COR-L47 (cell line): ENCODE measurements around the gene RALY.
A peak's percentile ranks its signal among the peaks of the same experiment; 100 is the strongest.
"Not testable (repeated sequence)": the region's sequence is repeated elsewhere in the genome, so short reads cannot be mapped to it uniquely, and the experiment has no call there.

Source experiments
- DNase-seq: peaks from one replicate; lab custom pipeline; 2025; lab: John Stamatoyannopoulos, UW

Gene RALY

GRCh38 chr20:34016736-34017135 lies 23.0 kb downstream of the RALY start:
- DNase-seq, result no peak

DNA sequence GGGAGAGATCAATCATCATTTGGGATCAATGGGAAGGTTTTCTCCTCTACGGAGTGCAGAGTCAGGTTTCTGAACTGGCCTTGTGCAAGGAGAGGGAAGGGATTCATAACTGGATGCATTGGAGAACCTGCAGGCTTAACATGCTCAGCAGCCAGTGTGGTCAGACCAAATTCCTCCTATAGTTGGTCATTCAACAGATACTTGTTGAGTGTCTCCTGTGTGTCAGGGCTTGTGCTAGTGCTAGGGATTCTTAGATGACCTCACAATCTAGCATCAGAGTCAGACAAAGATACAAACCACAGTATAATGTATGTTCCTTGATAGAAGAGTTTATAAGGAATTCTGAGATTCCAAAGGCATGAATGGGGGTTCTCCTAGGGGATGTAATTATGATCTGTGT lies 23.9 kb downstream of the RALY start:
- DNase-seq, result no peak

- no peak for DNase-seq
Observed at GRCh38 chr20:34018166-34018565, 24.5 kb downstream of the RALY start.

- no peak for DNase-seq
Observed at GRCh38 chr20:34022151-34022838, 28.6 kb downstream of the RALY start.

DNA sequence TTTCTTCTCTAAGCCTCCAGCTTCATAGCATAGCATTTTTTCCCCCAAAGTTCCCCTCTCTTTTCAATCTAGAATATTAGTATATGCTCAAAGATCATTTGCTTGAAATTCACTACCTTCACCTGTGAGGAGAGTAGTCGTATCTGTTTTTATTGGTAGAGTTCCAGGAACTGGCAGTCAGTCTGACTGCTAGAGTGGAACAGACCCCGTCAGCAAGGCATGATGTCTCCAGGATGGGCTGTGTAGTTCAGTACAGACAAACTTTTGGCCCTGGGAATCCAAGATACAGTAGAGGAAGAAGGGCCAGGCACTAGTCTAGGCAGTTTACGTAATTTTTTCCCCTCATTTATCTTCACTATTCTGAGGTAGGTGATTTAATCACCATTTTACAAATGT lies 29.1 kb downstream of the RALY start:
- DNase-seq, result no peak

- DNase-seq, result peak; percentile 34
Observed at GRCh38 chr20:34023937-34024722, 30.4 kb downstream of the RALY start.

GRCh38 chr20:34024723-34025351 lies 31.1 kb downstream of the RALY start:
- no peak for DNase-seq

- not testable (repeated sequence) for DNase-seq
Observed at GRCh38 chr20:34028013-34028412, 34.3 kb downstream of the RALY start.

DNA sequence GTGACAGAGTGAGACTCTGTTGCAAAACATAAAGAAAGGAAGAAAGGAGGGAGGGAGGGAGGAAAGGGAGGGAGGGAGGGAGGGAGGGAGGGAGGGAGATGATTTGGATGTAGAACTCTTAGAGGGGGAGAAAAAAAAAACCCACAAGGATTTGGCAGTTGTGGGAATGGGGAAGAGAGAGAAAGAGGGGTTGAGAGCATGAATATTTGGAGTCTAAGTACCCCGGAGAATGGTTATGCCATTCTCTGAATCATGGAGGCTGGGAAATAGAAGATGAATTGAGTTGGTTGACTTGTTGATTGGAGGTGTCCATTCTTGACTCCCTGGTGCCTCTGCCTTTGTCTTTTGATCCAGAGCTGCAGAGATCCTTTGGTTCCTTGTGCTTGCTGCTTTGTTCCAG lies 35.7 kb downstream of the RALY start:
- no peak for DNase-seq

DNA sequence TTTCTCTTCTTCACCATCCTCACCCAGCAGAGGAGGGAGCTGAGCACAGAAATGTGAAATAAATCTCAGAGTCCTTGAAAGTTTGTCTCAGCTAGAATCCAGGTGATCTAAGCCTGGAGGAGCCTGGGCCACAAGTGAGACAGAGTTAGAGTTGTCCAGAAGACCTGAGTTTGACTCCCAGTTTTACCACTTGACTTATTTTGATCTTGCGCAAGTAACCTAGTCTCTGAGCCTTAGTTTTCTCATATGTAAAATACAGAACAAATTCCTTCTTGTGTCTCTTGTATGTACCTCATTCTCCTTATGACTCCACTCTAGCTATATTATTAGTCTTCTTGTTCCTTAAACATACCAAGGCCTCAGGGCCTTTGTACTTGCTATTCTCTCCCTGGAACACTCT lies 36.7 kb downstream of the RALY start:
- no peak for DNase-seq

GRCh38 chr20:34033903-34034302 lies 40.2 kb downstream of the RALY start:
- DNase-seq, result no peak

- no peak for DNase-seq
Observed at GRCh38 chr20:34037121-34037520, 43.4 kb downstream of the RALY start.

- no peak for DNase-seq
Observed at GRCh38 chr20:34037767-34038166, 44.1 kb downstream of the RALY start.

DNA sequence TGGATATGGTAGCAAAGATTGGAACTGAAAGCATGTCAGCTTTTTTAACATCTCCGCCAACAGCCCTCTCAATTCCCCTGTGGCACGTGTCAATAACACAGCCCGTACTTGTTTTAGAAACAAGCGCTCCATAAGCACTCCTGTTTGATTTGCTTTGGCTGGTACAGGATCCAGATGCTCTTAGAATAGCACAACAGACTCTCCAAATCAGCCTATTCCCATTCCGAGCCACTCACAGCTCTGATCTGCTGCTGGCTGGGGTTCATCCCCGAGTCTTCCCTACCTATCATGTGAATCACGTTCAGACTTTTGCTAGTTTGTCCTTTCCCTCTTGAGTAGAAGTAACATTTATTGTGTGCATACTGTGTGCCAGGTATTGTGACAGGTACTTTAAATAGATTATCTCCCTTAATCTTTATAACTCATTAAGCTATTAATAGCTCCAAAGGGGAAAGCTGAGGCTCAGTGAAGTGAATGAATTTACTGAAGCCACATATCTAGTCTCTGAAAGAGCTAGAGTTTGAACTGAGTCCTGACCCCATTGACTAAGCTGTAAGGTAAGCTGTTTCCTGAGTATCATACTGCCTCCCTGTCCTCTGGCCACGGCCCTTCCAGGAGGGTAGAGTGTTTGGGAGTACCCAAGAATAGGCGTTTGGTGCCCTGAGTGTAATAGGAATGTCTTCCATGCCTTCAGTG lies 46.7 kb downstream of the RALY start:
- no peak for DNase-seq

- DNase-seq, result no peak
Observed at GRCh38 chr20:34041226-34041625, 47.5 kb downstream of the RALY start.

DNA sequence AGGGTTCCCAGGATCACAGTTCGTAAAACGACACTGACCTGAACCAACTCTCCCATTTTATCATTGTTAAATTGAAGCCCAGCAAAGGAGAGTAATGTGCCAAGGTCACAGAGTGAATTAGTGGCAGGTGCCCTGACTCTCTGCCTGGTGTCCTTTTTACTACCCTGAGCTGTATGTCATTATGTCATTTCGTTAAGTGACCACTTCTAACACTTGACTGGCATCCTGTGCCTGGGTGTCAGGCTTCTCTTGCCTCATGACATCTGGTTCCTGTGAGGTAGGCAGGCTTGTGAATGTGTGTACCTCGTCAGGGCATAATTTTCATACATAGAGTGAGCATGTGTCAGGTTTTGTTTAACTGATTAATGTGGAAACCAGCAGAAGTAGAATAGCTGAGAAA lies 48.6 kb downstream of the RALY start:
- DNase-seq, result no peak

DNA sequence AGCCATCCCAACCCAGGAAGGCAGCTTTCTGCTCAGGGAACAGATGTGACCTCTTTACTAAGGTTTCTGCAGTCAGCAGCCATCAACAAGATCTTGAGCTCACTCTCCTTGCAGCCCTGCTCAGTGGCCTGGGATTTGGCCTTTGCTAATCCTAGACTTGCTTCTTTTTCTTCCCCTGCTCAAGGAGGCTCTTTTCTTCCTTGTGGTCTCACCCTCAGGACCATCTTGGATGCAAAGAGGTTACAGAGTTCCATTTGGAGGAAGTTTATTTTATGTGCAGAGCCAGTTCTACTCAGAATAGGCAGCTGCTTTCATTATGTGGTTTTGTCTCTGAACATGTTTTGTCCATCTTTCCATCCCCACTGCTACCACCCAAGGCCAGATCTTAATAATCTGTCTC lies 49.3 kb downstream of the RALY start:
- DNase-seq, result no peak

- no peak for DNase-seq
Observed at GRCh38 chr20:34045294-34045693, 51.6 kb downstream of the RALY start.

DNA sequence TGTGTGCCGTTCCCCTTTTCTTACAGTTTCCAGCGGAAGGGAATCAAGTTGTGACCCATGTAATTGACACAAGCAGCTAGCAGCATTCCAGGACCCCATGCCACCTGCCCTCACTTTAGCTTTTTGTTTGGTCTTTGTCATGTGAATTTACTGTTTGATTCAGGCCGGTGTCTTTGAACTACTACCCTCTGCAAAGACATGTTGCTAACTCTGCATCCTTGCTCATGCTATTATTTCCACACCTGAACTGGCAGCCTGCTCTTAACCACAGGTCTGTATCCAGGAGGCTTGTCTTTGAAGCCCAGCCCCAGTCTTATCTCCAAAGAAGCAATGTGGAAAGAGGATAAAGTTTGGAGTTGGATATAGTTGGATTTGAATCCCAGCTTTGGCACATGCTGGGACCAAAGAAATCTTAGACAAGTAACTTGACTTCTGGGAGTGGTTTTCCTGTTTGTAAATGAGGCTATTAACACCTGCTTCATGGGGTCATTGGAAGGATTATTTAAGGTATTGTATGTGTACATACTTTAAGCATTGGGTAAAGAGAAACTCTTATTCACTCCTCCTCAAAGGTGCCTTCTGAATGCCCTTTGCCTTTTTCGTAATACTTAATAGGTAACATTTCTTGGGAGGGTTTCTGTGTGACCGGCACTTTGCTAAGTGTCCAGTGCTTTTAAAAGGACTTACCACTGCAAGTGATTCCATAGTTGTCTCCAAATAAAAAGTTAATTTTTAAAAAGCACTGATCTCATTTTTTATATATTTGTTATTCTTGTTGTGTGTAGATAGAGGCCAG lies 52.4 kb downstream of the RALY start:
- no peak for DNase-seq

DNA sequence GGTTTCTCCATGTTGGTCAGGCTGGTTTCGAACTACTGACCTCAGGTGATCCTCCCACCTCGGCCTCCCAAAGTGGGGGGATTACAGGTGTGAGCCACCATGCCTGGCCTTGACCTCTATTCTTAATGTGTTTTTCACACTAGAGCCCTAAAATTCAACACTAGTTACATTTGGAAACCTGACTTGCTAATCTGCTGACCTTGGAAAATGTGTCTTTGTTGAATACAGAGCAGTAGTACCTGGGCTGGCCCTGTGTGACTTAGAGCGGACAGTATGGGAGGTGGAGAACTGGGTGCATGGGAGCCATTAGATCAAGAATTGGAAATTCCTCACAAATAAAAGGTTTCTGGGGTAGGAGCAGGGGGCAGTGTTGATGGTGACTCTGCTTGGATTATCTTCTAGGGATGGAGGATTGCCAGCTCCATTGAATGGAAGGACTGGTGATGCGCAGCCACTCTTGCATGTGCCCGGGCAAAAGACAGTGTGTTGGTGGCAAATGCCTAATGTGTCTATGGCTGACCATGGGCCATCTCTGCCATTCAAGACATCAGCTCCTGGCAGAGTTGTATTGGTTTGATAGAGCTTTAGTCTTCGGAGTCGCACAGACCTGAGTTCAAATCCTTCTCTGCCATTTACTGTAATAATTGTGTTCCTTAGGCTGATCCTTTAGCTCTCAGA lies 53.4 kb downstream of the RALY start:
- no peak for DNase-seq

GRCh38 chr20:34047917-34048316 lies 54.2 kb downstream of the RALY start:
- peak; percentile 30 for DNase-seq
